GM18909 (cell line): ENCODE results near the gene MAP3K3.
"Not testable (repeated sequence)": the region's sequence is repeated elsewhere in the genome, so short reads cannot be mapped to it uniquely, and the experiment has no call there.

Experiments used
- ATAC-seq: cut with Tn5 transposase; IDR thresholded peaks from one replicate; pipeline ENCODE4 v1.9.1; 2021; ENCODE audit warnings: mild to moderate bottlenecking; ENCODE audit not compliant: unreplicated experiment, poor library complexity

MAP3K3 gene

DNA sequence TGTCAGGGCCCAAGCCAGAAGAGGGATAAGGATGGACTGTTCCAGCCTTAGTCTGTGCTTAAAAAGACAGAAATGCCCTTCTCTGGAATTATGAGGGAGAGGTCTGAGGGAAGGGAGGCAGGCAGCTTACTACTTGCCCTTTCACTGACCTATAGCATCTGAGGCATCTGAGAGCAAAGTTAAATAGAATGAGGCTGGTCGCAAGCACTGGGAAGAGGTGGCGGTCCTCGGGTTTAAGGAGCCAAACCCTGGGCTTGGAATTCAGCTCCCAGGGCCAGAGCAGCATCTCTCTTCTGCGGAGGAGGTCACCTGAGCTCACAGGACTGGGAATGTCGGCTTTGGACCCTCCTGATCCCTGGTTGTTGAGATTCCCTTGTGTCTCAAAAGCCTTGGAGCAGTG is 80.8 kb downstream of the MAP3K3 start:
- no peak for ATAC-seq

DNA sequence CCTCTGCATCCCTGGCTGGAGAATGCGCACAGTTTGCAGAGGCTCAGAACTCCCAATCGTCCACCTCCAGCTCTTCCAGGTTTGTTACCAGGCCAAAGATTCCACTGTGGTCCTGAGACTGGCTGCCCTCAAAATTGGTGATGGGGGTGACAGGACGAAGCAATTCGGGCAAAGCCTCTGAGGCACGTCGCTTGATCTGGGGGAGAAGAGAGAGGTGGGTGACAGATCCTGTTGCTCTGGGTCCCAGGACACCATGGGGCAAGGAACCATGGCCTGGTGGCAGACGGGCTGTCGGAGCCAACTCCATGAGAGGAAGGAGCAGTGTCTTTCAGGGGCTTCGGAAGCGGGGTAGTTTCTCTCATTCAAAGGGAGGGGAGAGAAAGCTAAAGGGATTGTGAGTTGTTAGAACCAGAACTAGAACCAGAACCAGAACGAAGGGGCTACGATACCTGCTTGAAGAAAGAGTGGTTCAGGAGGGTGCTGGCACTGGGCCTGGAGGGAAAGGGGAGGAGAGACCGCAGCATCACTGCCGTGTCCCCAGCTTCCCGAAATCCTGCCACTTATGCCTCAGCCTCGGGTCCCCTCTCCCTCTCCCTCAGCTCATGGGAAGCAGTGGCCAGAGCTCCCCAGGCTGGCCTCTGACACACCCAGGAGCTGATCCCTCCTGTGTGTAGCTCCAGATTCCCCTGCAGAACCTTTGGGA is 81.5 kb downstream of the MAP3K3 start:
- no peak for ATAC-seq

DNA sequence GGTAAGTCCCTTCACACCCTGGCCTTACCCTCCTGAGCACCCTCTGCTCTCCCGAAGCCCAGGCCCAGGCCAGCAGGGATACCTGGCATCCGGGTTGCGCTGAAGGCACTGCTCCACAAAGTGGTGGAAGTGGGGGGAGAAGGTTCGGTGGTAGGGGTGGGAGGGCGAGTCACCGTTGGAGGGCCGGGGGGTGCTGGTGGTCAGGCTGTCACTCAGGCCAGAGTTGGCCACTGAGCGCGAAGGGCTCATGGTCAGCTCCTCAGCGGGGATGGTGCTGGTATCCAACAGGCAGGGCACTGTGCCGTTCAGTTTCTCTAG is 82.0 kb downstream of the MAP3K3 start:
- ATAC-seq = no peak

DNA sequence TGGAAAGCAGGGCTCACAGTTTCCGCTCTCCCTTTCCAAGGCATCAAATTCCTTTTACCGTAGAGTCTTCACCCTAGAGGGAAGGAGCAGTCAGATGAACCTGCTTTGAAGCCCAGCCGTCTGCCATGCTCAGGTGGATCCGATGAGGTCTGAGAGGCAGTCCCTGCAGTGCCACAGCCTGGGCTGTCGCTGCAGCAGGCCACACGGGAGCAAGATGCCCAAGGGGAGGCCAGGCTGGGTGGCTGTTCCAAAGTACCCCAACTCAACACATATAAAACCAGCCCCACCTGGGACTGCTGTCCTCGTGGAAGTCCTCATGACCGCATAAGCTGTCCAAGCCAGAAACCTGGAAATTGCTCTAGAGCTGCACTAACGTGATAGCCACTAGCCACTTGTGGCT is 82.6 kb downstream of the MAP3K3 start:
- ATAC-seq = no peak

DNA sequence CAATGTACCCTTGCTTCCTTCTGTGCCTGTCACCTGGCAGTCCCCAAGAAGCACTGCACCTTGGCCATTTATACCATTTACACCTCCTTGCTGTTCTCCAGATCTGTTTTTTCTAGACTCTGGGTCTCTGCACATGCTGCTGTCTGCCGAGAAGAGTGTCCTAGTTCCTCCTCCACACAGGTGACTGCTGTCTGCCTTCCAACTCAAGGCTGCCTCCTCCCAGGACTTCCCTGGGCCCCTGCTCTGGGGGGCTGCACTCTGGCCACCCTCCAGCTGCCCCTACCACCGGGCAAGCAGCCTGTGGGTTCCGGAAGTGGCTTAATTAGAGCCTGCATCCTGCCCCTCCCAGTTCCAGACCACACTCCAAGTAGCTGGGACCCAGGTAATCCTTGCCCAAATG is 83.4 kb downstream of the MAP3K3 start:
- no peak for ATAC-seq

DNA sequence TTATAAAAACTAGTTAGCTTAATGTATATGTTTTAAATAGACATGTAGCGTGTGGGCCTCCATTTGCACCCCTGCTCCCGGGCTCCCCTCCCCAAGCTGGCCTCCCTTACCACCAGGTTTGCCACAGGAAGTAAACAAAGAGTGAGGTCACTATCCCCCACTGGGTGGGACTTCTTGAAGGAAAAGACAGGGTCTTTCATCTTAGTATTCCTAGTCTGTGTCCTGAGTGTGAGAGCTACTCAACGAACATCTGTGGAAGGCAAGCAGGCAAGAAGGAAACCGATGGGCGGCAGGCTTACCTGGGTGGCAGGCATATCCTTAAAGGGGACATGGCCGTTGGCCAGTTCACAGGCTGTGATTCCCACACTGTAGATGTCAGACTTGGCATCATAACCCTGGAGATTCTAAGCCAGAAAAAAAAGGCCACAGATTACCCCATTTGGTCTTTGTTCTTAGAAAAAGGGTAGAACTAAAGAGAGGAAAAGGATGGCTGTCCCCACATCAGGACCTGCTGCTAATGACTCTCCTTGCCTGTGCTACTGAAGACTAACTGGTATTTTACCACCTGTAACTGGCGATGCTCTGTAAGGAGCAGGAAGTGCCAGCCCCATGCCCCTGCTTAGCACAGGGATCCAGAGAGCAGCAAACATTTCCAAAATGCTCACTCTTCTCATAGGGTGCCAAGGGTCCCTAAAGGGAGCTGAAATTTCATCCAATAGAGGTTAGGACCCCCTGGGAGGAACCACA is 84.3 kb downstream of the MAP3K3 start:
- ATAC-seq = no peak

DNA sequence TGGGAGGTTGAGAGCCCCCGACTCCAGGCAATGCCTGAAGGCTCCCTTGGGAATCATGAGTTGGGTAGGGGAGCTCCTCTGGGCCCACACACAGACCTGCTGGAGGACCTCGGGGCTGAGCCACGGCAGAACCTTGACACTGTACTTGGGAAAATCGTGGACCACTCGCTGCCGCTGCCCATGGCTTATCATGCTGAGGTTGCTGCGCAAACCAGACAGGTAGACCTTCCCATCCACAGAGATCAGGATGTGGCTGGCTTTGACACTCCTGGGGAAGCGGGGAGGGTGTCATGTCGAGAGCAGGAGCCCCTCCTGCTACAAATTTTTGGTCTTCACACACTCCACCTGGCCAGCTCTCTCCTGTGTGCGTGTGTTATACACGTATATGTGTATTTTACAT is 84.9 kb downstream of the MAP3K3 start:
- no peak for ATAC-seq

DNA sequence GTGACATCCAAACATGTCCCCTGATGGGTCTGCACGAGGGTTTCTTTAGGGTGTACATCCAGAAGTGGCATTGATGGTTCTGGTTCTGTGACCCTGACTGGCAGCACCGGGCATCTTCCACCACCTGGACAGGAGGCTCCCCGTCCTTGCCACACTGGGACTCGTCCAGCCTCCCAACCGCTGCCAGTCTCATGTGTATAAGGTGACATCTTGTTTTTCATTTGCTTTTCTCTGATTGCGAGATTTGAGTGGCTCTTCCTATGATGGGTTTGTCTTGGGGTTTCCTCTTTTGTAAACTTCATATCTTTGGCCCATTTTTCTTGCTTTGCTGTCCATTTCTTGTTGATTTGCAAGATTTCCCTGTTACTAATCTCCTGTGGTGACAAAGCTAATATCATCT is 86.9 kb downstream of the MAP3K3 start:
- ATAC-seq = no peak

DNA sequence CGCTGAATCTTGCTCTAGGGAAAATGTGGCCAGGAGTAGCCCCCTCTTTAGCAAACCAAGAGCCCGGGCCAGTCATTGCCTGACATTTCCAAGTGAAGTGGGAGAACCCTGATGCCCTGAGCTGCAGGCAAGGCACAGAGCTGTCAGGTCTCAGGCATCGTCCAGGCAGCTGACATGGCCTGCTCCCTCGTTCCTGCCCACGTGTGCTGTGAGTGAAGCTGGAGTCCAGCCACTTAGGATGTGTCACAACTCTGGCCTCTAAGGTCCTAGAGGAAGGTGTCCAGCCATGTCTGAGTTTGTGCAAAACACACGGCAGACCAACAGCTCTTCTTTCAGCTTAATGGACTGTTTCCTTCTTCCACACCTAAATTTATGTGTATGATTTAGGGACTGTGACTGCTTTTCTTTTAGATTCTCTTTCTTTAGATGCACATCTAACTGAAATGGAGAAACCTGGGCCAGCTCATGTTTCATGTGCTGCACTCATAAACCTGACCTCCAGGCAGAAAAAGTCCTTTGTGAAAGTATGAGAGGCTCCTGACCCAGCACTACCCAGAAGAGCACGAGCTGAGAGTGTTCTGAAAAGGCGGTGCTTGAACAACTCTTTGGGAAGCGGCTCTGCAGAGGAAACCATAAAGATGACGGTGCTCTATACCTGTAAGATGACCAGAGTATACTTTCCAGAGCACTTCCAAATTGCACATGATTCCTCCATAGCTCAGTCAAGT is 92.5 kb downstream of the MAP3K3 start:
- no peak for ATAC-seq

DNA sequence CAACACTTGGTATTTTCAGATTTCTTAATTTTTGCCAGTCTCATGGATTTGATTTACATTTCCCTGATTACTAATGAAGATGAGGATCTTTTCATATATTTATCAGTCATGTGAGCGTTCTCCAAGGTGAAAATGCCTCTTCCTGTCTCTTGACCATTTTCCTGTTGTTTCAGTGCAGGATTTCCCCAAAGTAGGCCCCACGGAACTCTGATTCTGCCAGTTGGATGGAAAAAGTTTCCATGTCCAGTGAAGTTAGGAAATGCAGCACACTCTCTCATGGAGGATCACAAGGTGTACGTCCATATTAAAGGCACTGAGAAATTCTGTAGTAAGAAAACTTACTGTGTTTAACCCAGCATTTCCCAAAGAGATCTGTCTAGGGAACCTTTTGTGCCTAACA is 94.2 kb downstream of the MAP3K3 start:
- ATAC-seq = no peak

DNA sequence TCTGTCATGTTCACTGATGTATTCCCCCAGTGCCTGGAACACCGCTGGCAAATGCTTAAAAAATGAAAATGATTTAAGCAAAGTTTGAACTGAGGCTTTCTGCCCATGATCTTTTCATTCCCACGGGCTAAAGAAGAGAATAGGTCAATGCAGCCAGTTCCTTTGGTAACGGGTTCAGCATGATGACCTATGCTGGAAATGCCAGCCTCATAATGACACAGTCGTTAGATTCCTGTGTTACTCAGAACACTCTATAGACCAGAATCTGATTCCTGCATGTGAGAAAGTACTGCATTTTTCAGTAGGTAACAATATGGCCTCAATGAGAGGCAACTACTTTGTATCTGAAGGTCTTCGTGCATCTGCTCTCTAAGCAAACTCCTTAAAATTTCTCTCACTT is 96.8 kb downstream of the MAP3K3 start:
- no peak for ATAC-seq

DNA sequence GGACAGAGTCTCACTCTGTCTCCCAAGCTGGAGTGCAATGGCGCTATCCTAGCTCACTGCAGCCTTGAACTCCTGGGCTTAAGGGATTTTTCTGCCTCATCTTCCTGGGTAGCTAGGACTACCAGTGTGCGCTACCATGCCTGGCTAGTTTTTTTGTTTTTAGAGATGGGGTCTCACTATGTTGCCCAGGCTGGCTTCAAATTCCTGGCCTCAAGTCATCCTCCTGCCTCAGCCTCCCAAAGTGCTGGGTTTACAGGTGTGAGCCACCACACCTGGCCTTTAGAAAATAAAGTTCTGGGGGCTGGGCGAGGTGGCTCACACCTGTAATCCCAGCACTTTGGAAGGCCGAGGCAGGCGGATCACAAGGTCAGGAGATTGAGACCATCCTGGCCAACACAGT is 98.0 kb downstream of the MAP3K3 start:
- ATAC-seq = not testable (repeated sequence)

DNA sequence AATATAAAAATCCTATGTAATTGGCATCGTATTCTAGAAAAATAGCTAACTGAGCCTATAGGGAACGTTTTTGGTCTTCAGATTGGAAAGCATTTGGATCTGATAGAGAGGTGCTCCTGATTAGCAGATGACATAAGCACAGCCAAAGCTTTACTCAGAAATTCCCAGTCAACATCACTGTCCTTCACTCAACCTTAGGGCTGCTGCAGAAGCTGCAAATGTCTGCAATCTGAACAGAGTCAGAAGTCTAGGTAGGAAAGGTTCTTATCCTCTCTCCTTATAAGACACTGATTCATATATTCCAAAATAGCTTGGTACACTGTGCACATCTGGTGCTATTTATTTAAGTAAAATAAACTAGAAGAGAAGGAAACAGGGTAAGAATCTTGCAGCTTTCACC is 100.2 kb downstream of the MAP3K3 start:
- ATAC-seq = no peak

DNA sequence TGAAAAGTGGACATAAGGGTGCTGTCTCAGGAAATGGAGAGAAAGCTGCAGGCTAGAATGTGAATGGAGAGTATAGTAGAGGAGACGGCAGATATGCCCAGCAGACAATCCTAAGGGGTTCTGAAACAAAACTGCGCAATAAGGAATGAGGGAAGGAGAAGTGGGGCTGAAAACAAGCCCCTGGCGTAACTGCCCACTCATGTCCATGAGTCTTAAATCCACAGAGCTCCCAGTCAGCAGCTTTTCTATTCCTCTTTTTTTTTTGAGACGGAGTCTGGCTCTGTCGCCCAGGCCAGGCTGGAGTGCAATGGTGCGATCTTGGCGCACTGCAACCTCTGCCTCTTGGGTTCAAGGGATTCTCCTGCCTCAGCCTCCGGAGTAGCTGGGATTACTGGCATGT is 113.5 kb downstream of the MAP3K3 start:
- ATAC-seq = no peak

DNA sequence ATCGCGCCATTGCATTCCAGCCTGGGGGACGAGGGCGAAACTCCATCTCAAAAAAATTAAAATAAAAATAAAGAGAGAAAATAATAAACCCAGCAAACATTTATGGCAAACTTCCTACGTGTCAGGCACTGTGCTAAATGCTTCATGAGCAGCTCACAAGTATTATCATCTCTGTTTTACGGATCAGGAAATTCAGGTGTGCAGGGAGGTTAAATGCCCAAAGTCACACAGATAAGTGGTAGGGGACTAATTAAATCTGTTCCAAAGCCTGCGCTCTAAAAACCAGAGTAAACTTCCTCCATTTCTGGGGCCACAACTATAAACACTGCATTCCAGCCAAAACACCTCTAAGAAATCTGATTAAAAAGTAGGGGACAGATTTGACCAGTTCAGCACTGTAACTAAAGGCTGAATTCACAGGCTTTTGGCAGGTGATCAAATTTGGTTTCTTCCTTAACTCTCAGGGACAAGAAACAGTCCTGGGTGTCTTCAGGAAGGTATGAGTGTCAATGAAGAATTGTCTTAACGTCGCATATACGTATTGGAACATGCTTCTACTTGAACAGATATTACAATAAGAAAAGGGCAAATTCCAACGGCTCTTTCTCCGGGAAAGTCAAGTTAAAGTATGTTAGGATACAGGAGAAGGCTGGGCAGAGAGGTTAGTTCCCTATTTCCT is 118.4 kb downstream of the MAP3K3 start:
- ATAC-seq = no peak

DNA sequence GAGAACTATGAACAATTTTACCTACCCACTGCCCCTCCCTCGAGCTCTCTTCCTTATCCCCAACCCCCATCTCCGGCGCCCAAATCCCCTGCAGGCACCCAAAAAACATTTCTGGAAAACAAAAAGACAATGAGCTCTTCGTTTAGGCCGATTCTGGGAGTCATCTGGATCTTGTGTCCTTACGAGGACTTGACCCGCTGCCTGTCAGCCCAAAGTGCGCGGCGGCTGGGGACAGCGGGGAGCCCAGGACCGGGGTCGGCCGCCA is 118.9 kb downstream of the MAP3K3 start:
- ATAC-seq = peak; percentile 31

DNA sequence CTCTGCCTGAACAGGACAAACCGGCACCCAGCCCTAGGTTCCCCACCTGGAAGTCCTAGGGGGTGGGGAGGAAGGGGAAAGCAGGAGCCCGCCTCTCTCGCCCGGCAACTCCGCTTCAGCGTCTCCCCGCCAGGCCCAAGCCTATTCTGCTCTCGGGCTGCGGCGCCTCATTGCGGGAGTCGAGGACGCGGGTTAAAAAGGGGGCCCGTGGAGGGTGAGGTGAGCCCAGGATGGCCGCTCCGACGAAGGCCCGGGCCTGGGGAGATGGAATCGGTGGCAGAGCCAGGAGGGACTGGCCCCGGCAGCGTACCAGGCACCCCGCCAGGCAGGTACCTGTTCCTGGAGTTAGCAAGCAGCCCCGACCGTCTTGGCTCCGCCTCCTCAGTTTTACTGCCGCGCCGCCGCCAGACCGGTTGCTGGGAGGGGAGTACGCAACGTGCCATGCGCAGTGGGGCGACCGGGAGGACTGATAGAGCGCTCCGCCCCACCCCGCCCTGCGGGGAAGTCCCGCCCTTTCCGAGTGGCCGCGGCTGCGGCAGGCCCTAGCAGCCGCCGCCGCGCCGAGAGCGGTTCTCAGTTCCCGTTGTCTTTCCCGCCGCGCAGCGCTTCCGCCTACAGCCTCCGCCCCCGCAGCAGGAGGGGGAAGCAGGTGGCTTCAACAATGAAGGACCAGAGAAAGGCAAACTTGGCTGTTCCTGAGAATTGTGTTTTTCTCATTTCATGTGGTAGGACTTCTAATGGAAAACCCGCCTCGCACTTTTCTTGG is 119.4 kb downstream of the MAP3K3 start, which contains the start of gene STRADA:
STRADA (minus strand) TSS at position 392 of the 766 bp plus-strand sequence. CDS start 13,430 bp downstream, outside the sequence.
- ATAC-seq = peak; percentile 89
